NB4 (cell line): Measurements from ENCODE around the gene SCN8A.

Experiments used
- TF ChIP-seq, protein P1 (sequence below): IDR thresholded peaks from one replicate; pipeline ENCODE4 v1.5.1; 2012; ENCODE audit warnings: low read depth, low read length
- TF ChIP-seq, protein P2 (sequence below): IDR thresholded peaks from 2 replicates; pipeline ENCODE4 v1.6.1; 2011; ENCODE audit warnings: low read depth, low read length

DNA sequence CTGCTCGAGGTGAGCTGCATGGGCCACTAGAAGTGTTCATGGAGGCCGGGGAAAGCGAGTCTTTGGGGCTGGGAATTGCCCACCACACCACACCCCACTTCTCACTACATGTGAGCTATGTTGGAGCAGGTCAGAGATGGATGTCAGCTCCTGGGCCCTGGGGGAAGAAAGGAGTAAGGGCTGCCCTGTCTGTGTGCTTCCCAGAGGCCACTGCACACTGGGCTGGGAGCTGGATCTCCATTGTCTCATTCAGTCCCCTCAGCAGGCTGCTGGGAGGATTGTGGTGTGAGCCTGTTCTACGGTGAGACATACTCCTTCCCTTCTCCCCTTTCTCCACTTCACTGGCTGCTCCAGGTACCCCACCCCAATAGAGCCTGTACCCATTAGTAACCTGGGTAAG is 247.0 kb downstream of the SCN8A start:
- TF ChIP-seq, protein P1, sequence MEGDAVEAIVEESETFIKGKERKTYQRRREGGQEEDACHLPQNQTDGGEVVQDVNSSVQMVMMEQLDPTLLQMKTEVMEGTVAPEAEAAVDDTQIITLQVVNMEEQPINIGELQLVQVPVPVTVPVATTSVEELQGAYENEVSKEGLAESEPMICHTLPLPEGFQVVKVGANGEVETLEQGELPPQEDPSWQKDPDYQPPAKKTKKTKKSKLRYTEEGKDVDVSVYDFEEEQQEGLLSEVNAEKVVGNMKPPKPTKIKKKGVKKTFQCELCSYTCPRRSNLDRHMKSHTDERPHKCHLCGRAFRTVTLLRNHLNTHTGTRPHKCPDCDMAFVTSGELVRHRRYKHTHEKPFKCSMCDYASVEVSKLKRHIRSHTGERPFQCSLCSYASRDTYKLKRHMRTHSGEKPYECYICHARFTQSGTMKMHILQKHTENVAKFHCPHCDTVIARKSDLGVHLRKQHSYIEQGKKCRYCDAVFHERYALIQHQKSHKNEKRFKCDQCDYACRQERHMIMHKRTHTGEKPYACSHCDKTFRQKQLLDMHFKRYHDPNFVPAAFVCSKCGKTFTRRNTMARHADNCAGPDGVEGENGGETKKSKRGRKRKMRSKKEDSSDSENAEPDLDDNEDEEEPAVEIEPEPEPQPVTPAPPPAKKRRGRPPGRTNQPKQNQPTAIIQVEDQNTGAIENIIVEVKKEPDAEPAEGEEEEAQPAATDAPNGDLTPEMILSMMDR: no peak
- TF ChIP-seq, protein P2, sequence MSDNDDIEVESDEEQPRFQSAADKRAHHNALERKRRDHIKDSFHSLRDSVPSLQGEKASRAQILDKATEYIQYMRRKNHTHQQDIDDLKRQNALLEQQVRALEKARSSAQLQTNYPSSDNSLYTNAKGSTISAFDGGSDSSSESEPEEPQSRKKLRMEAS: no peak
